ENCODE data around the gene RPS15A.
"Not testable (repeated sequence)": the region's sequence is repeated elsewhere in the genome, so short reads cannot be mapped to it uniquely, and the experiment has no call there.

Gene RPS15A

DNA sequence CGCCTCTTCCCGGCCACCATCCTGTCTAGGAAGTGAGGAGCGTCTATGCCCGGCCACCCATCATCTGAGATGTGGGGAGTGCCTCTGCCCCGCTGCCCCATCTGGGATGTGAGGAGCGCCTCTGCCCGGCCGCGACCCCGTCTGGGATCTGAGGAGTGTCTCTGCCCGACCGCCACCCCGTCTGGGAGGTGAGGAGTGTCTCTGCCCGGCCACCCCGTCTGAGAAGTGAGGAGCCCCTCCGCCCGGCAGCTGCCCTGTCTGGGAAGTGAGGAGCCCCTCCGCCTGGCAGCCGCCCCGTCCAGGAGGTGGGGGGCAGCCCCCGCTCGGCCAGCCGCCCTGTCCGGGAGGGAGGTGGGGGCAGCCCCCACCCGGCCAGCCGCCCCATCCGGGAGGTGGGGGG is 55.9 kb downstream of the RPS15A start:
- not testable (repeated sequence) for H3K9me3 Mint-ChIP-seq, H3K4me1 Mint-ChIP-seq, ATAC-seq, H3K27ac Mint-ChIP-seq, H3K4me3 Mint-ChIP-seq, H3K36me3 Mint-ChIP-seq, H3K27me3 Mint-ChIP-seq

Measured in stimulated activated memory B cell treated with anti-CD40 and anti-IgM and Interleukin-4, amounts not matched to agents 10 μg/mL and 1 μg/mL and 100 μg/mL, for 72 hours (primary cell).